Epithelial cell of proximal tubule (primary cell): Measurements from ENCODE around the gene PDE8B. TPM values are rescaled to one million over a fixed set of nuclear protein-coding genes. Genes with fewer than 3 reads are reported as not detected.
"Not testable (repeated sequence)": the region's sequence is repeated elsewhere in the genome, so short reads cannot be mapped to it uniquely, and the experiment has no call there.

Experiments
- DNase-seq: peaks from one replicate; pipeline ENCODE4 v3.0.0-alpha.2; 2011; ENCODE audit warnings: low read depth
- H3K4me3 ChIP-seq: 2 replicates; pipeline ENCODE4 v1.5.1; 2011; ENCODE audit warnings: low read depth, mild to moderate bottlenecking, low read length
- CTCF ChIP-seq: conservative IDR thresholded peaks from 2 replicates; pipeline ENCODE4 v1.5.1; 2012; ENCODE audit warnings: low read depth, mild to moderate bottlenecking, low read length
- total RNA-seq: library from RNA; depleted of rRNA; stranded (reverse); fragments of >200 nt; gene quantifications from 2 replicates; pipeline ENCODE4 v1.2.3, GENCODE V29; 2015

PDE8B gene
- total RNA-seq, 1 donor from 2014 or later = 0.35 TPM

GRCh38 chr5:77461287-77461686, 250.8 kb downstream of the PDE8B start:
- DNase-seq = no peak
- no peak for TF ChIP-seq CTCF

GRCh38 chr5:77463905-77464304, 253.4 kb downstream of the PDE8B start:
- DNase-seq = no peak
- no peak overlapping the region for H3K4me3 ChIP-seq
- TF ChIP-seq CTCF = no peak

More at GRCh38 chr5:77461287-77461686, 250.8 kb downstream of the PDE8B start:
- no peak overlapping the region for H3K4me3 ChIP-seq

DNA sequence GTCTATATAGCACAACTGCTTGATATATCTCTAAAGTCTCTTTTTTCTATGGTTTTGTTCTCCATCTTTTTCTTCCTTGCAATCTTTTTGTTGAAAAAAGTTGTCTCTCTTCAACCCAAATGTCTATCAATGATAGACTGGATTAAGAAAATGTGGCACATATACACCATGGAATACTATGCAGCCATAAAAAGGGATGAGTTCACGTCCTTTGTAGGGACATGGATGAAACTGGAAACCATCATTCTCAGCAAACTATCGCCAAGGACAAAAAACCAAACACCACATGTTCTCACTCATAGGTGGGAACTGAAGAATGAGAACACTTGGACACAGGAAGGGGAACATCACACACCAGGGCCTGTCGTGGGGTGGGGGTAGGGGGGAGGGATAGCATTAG, 258.4 kb downstream of the PDE8B start:
- DNase-seq, H3K4me3 ChIP-seq: not testable (repeated sequence)

- DNase-seq, H3K4me3 ChIP-seq: not testable (repeated sequence)
These were observed 264.6 kb downstream of the PDE8B start for GRCh38 chr5:77475041-77475440.

Other genes with a start within 250 kb of the PDE8B start
- gene AGGF1, start 180.3 kb upstream of the PDE8B start, total RNA-seq = 14.8 and 24.0 TPM in 2 replicates
- gene ZBED3, start 123.4 kb upstream of the PDE8B start, total RNA-seq = 3.3 and 5.1 TPM in 2 replicates